Body of pancreas (tissue), 4 donors: Measurements from ENCODE around the gene CXorf51A.
"Not testable (repeated sequence)": the region's sequence is repeated elsewhere in the genome, so short reads cannot be mapped to it uniquely, and the experiment has no call there.

Experiments used
- POLR2A ChIP-seq, 3 donors: fragments of 450-650 bp; IDR thresholded peaks; one replicate each; pipeline ENCODE4 v1.6.1; 2016; ENCODE audit warnings: antibody characterized with exemption in 3 of 3, mild to moderate bottlenecking in 2 of 3
- TF ChIP-seq, protein P1 (sequence below), 7 experiments: fragments of 450-650 bp in 4 of 7; fragments of 200-600 bp in 3 of 7; sonication (generic) in 3 of 7; IDR thresholded peaks; one replicate each; pipeline ENCODE4 v1.5.1; 2016 to 2019; ENCODE audit warnings: antibody characterized with exemption in 7 of 7

DNA sequence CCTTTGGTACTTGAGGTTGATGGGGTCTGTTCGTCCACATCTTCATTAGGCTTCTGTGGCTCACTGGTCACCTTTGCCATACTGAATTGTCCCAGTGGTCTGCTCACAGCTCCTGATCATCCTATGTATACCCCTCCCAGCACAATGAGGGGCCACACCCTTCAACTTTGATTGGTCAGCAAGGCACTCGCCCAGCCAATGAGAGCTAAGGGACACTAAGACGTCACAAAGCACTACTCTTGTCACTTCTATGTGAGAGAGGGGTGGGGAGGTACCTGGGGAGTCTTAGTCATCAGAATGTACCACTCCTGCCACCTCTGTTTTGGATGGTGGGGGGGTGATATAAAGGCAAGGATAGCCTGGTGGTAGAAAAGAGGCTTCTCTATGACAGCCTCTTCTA lies at the start of gene CXorf51A:
- TF ChIP-seq POLR2A (IDR thresholded peaks at IDR 0.05): not testable (repeated sequence)
- TF ChIP-seq, protein P1, sequence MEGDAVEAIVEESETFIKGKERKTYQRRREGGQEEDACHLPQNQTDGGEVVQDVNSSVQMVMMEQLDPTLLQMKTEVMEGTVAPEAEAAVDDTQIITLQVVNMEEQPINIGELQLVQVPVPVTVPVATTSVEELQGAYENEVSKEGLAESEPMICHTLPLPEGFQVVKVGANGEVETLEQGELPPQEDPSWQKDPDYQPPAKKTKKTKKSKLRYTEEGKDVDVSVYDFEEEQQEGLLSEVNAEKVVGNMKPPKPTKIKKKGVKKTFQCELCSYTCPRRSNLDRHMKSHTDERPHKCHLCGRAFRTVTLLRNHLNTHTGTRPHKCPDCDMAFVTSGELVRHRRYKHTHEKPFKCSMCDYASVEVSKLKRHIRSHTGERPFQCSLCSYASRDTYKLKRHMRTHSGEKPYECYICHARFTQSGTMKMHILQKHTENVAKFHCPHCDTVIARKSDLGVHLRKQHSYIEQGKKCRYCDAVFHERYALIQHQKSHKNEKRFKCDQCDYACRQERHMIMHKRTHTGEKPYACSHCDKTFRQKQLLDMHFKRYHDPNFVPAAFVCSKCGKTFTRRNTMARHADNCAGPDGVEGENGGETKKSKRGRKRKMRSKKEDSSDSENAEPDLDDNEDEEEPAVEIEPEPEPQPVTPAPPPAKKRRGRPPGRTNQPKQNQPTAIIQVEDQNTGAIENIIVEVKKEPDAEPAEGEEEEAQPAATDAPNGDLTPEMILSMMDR (IDR thresholded peaks at IDR 0.05): not testable (repeated sequence)
